Stimulated activated CD4-positive, alpha-beta T cell treated with anti-CD3 and anti-CD28 coated beads, Interleukin-1b, Interleukin-23, amount 100 ng/mL, for 48 hours (primary cell): ENCODE results near the gene HSD3B2.

Experiments
- DNase-seq: peaks from one replicate; pipeline ENCODE4 v3.0.0-alpha.2; 2020

The HSD3B2 gene

DNA sequence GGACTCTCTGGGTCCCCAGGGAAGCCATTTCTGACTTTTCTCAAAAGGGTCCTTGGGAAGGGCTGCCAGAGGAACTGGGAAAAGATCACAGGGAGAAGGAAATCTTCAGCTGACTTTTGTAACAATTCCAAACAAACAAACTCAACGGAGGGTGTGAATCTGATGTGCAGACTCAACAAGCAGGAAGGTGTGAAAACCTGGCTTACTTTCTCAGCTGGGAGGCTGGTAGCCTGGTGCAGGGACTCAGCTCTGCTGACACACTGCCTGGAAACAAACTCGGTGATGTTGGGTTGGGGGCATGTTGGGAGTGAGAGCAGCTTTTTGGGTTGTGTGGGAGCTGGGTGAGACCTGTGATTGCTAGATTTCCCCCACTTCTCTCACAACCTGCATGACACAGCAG lies 10.2 kb upstream of the HSD3B2 start:
- DNase-seq, result no peak

DNA sequence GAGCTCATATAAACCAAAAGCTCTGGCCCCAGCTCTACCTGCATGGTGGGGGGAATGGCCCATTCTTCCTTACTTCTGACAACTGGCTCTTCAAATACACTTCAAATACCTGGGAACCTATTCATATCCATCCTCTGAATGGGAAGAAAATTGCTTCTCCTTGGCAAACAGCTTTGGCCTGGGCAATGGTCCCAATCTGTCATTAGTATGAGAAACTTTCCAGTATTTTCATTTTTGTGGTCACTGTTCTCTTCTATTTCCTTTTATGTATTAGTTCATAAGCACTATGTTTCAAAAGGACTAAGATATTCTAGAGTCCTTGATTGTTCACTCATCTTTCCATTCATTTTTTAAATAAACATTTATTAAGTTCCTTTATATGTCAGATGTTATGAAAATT lies 5.2 kb upstream of the HSD3B2 start:
- no peak for DNase-seq

- DNase-seq, result no peak
Measured at GRCh38 chr1:119410961-119411360, 4.0 kb upstream of the HSD3B2 start.

GRCh38 chr1:119416006-119416640 lies 1.2 kb downstream of the HSD3B2 start:
- no peak for DNase-seq

DNA sequence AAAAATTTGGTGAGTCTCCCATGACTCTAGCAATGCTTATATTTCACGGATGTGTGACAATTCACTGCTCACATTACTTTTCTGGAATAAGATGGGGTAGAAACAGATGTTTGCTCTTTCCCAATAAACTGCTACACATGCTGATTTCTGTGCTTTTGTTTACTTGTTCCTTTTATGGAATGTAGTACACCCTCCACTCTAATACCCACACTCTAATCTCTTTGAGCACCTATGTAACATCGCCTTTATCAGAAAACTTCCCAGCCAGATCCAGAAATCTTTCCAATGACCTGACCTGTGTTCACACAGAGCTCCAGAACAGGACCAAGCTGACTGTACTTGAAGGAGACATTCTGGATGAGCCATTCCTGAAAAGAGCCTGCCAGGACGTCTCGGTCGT lies 4.2 kb downstream of the HSD3B2 start:
- no peak for DNase-seq

DNA sequence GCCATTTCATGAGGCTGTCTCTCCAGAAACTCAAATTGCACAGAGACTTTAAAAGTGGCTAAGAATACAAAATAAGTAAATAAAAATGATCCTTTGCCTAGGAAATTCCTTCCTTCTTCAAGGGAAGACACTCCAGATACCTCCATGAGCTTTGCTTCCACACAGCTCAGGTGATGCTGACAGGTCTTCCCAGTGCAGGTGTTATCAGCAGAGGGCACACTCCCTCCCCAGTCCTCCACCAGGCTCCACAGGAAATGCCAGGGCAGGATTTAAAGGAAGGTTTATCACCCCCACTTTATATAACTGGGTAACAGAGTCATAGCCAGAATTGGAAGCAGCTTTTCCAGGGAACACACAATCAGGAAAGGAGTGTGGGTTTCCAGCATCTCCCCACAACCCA lies 5.7 kb downstream of the HSD3B2 start:
- DNase-seq, result no peak

DNA sequence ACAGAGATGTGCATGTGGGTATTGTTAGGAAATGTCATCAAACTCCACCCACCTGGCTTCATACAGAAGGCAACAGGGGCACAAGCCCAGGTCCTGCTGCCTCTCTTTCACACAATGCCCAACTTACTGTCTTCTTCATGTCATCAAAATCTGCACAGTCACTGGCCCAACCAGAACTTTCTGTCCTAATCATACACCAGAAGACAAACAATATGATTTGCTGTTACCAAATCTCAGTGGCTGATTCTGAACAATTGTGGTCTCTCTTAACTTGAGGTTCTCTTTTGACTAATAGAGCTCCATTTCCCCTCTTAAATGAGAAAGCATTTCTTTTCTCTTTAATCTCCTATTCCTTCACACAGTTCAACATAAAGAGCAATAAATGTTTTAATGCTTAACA lies 7.7 kb downstream of the HSD3B2 start:
- DNase-seq, result no peak

GRCh38 chr1:119428991-119429390 lies 14.0 kb downstream of the HSD3B2 start:
- no peak for DNase-seq

- no peak for DNase-seq
Measured at GRCh38 chr1:119429687-119430086, 14.7 kb downstream of the HSD3B2 start.

DNA sequence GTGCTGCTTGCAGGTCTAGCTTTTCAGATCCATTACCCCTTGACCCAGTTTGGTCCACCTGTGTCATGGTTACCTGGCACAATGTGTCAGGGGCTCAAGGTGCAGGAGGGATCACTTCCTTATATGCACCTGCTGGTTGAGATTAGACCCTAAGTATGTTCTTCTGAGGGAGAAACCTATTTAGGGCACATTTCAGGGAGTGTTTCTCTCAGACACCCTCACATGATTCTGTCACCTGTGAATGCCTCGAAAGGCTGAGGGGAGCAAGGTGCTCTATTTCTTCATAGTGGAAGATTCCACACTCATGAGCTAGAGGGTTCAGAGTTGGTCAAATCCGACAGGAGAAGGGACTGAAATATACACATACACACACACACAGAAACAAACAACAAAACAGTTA lies 15.5 kb downstream of the HSD3B2 start:
- no peak for DNase-seq

- DNase-seq, result no peak
Measured at GRCh38 chr1:119431836-119432235, 16.9 kb downstream of the HSD3B2 start.

- DNase-seq, result no peak
Measured at GRCh38 chr1:119435052-119435451, 20.1 kb downstream of the HSD3B2 start.

DNA sequence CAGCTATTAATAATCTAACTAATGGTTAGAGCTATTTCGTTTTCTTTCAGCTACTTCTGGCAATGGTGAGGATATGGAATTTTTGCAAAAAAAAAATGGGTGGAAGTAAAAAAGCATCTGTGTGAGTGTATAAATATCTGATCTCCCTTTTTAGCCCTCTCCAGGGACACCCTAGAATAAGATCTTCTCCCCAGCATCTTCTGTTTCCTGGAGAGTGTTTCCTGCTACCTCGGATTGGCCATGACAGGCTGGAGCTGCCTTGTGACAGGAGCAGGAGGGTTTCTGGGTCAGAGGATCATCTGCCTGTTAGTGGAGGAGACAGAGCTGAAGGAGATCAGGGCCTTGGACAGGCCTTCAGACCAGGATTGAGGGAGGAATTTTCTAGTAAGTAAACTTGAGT lies 23.8 kb downstream of the HSD3B2 start:
- no peak for DNase-seq

GRCh38 chr1:119440721-119441307 lies 25.9 kb downstream of the HSD3B2 start:
- no peak for DNase-seq

- no peak for DNase-seq
Measured at GRCh38 chr1:119442756-119443155, 27.8 kb downstream of the HSD3B2 start.

- DNase-seq, result no peak
Measured at GRCh38 chr1:119446321-119446720, 31.4 kb downstream of the HSD3B2 start.

- DNase-seq, result no peak
Measured at GRCh38 chr1:119447344-119448126, 32.6 kb downstream of the HSD3B2 start.

DNA sequence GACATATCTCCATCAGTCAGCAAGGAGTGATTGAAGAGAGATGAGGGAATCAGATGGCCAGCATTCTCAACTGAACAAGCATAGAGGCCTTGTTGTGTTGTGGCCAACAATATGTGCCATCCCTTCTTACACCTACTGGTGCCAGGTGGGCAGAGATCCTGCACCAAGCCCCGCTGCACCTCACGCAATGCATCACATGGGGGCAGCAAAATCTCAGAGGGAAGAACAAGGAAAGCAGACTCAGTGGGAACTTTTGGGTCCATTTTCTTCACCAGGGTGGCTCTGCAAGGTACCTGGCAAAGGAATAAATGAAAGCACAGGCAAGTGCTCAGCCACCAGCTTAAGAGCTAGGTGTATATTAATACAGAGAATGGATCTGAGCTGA lies 33.2 kb downstream of the HSD3B2 start:
- no peak for DNase-seq

- DNase-seq, result no peak
Measured at GRCh38 chr1:119449971-119450370, 35.0 kb downstream of the HSD3B2 start.

DNA sequence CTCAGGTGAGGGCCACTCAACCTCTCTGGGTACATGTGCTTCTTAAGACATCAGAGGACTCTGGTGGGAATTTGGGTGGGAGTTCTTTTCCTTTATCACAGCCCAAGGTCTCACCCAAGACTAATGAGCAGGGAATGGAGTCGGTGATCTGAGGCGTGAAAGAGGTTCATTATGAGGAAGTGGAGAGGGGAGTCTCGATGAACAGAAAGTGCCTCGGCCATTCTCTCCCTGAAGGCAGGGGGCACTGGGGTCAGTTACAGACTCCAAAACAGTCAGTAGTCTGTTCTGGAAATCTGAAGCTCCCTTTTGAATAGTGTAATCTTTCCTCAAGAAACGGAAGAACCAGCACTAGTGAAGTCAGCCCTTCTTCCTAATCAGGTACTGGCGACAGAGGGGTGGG lies 36.2 kb downstream of the HSD3B2 start:
- no peak for DNase-seq

DNA sequence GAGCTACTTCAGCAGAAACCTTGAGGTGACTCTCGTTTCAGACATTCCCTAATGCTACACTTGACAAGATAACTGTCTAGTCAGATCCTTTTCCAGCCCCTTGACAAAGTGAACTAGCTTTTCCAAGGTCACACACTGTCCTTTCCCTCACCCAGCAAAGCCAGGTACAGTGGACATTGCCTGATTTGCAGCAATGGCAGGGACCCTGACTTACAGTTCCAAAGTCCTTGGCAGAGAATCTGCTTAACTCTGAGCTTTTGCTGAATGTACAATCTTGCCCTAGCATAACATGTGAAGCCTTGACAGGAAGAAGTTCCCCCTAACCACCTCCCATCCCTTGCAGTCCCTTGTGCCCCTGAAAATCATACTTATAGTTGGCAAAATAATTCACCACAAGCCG lies 37.1 kb downstream of the HSD3B2 start:
- DNase-seq, result no peak

- peak; percentile 37 for DNase-seq
Measured at GRCh38 chr1:119453021-119453420, 38.1 kb downstream of the HSD3B2 start.

DNA sequence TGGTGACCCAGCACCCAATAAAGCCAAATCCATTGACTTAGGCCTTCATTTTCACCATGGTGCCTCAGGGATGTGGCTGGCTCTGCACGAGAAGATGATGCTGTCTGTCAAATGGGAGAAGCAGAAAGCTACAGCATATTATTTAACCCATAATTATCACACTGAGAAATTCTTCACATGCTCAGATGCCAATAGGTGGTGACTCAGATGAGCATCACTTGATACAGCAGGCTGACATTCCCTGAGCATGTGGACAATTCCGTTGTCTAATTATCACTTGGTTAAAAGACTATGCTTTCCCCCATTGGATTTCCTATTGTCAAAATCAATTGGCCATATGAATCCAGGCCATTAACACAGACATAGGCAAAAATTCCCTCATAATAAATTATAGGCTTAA lies 48.0 kb downstream of the HSD3B2 start:
- DNase-seq, result no peak

- DNase-seq, result no peak
Measured at GRCh38 chr1:119463569-119463968, 48.6 kb downstream of the HSD3B2 start.

DNA sequence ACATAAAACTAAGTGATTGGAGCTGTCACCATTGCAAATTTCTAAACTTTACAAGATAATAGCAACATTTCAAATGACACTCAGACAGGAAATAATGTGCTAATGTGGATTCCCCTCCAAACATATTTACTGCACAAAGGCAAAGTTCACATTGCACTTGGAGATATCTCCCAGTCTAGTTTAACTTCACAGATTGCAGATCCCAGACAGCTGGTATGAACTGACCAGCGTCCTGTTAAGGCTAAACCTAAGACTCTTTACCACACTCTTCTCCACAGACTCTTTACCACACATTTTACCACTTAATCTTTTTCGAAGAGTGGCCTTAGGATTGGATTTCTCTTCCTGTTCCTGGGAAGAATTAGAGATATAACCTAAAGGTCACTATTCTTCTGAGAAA lies 51.5 kb downstream of the HSD3B2 start:
- no peak for DNase-seq
